Amniotic stem cell (primary cell): ENCODE data around the gene PANK1.

Source experiments
- DNase-seq: peaks from one replicate; lab custom pipeline; 2025; lab: John Stamatoyannopoulos, UW

PANK1 gene

GRCh38 chr10:89644967-89645741 is at the start of gene PANK1:
Gene PANK1 (minus strand): TSS chr10:89645242. CDS start chr10:89644891, 351 bp downstream.
- peak; percentile 50 for DNase-seq

GRCh38 chr10:89693176-89693575 is 48.1 kb upstream of the PANK1 start:
- no peak for DNase-seq

- DNase-seq, result no peak
Measured at GRCh38 chr10:89692416-89692815, 47.4 kb upstream of the PANK1 start.

GRCh38 chr10:89690027-89690426 is 45.0 kb upstream of the PANK1 start:
- DNase-seq, result no peak

GRCh38 chr10:89685936-89686335 is 40.9 kb upstream of the PANK1 start:
- DNase-seq, result no peak

- no peak for DNase-seq
Measured at GRCh38 chr10:89684604-89685003, 39.6 kb upstream of the PANK1 start.

GRCh38 chr10:89683883-89684282 is 38.8 kb upstream of the PANK1 start:
- no peak for DNase-seq

GRCh38 chr10:89679986-89680385 is 34.9 kb upstream of the PANK1 start:
- DNase-seq, result no peak

GRCh38 chr10:89677341-89677740 is 32.3 kb upstream of the PANK1 start:
- DNase-seq, result no peak

GRCh38 chr10:89670926-89671325 is 25.9 kb upstream of the PANK1 start:
- DNase-seq, result no peak

GRCh38 chr10:89669985-89670384 is 24.9 kb upstream of the PANK1 start:
- no peak for DNase-seq

GRCh38 chr10:89668386-89669071 is 23.5 kb upstream of the PANK1 start:
- DNase-seq, result no peak

GRCh38 chr10:89666138-89666537 is 21.1 kb upstream of the PANK1 start:
- no peak for DNase-seq

GRCh38 chr10:89665302-89665701 is 20.3 kb upstream of the PANK1 start:
- no peak for DNase-seq

- DNase-seq, result no peak
Measured at GRCh38 chr10:89664203-89664602, 19.2 kb upstream of the PANK1 start.

GRCh38 chr10:89663144-89663543 is 18.1 kb upstream of the PANK1 start:
- DNase-seq, result no peak

- DNase-seq, result no peak
Measured at GRCh38 chr10:89662596-89662995, 17.6 kb upstream of the PANK1 start.

GRCh38 chr10:89659143-89660131 is 14.4 kb upstream of the PANK1 start:
- peak; percentile 63 for DNase-seq

- no peak for DNase-seq
Measured at GRCh38 chr10:89657302-89657701, 12.3 kb upstream of the PANK1 start.

- DNase-seq, result no peak
Measured at GRCh38 chr10:89655722-89656121, 10.7 kb upstream of the PANK1 start.

- no peak for DNase-seq
Measured at GRCh38 chr10:89653410-89653869, 8.4 kb upstream of the PANK1 start.

GRCh38 chr10:89652806-89653370 is 7.8 kb upstream of the PANK1 start:
- no peak for DNase-seq
